HG02943 (cell line): ENCODE data around the gene CRTC3.

Source experiments
- ATAC-seq: cut with Tn5 transposase; IDR thresholded peaks from one replicate; pipeline ENCODE4 v1.9.1; 2021; ENCODE audit warnings: mild to moderate bottlenecking, low read depth, moderate library complexity; ENCODE audit not compliant: unreplicated experiment

Gene CRTC3

DNA sequence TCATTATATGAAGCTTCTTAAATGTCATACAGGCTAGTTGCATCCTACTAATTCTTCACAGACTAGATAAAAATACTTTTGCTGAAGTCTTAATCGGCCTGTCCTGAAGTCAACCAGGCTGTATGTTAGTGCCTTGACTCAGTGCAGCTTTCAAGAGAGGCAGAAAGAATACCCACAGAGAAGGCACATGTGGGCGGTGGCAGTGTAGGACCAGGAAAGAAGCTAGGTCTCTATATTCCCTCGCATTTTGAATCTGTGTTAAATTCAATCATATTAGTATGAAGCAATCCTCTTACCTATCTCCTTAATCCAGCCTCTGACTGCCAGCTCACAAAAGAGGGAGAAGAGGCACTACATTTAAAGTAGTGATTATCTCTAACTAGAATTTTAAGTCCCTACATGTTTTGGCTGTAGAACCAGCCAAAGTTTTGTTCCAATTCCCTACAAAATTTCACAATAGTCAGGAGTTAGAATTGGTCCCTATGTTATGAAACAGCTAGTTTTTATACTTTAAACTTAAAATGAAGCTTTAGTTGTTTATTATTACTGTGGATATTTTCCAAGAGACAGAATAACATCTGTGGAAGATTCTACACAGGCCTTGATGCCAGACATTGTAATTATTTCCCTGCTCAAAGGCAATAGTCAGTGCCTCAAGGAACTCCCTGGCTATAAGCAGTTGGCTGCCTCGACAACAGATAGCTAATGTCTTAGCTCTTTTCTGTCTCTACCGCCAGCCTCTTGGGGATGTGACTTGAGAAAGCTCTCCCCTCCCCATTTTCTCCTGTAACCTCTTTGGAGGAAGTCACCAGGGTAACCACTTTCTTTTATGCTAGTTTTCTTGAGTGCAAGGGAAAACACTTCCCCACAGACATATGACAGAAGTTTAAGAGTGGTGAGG lies 31.9 kb downstream of the CRTC3 start:
- no peak for ATAC-seq

DNA sequence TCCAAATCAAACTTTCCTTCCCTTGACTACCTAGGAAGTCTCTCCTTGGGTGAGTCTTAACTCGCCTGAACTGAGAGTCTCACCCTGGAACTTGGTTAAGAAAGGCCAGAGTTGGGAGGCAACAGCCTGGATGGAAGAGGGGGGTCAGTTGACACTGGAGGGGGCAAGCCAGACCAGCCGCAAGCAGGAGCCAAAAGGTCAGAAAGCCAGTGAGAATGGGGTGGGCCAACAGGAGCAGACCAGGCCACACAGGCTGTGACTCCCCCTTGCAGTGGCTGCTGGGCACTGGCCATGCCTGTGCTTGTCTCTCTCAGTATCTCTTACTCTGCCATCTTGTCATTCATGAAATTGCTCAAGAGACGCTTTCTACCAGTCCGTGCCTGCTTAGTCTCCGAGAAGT lies 32.9 kb downstream of the CRTC3 start:
- ATAC-seq = no peak

GRCh38 chr15:90563463-90563862 lies 33.7 kb downstream of the CRTC3 start:
- no peak for ATAC-seq

DNA sequence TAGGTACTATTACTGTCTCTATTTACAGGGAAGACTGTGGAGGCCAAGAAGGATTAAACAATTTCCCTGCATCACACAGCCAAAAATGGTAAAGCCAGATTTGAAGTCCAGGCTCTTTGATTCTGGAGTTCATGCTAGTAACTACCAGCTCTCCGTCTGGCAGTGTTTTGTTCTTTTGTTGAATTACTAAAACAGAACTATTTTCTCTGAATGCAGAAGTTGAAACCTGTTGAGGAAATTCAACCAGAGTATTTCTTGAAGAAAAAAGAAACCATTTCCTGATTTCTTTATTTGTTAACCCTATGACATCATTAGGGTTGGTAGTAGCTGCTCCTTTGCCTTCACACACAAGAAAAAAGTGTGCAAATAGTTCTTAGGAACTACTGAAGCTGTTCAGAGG lies 34.3 kb downstream of the CRTC3 start:
- ATAC-seq = no peak

GRCh38 chr15:90564590-90564989 lies 34.9 kb downstream of the CRTC3 start:
- ATAC-seq = no peak

DNA sequence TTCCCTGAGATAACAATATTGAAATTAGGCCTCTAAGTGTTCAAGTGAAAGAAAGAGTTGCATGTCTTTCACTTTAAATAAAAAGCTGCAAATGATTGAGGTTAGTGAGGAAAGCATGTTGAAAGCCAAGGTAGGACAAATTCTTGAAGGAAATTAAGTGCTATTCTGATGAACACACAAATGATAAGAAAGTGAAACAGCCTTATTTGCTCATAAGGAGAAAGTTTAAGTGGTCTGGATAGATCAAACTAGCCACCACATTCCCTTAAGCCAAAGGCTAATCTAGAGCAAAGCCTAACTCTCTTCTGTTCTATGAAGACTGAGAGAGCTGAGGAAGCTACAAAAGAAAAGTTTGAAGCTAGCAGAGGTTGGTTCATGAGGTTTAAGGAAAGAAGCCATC lies 36.1 kb downstream of the CRTC3 start:
- no peak for ATAC-seq

- ATAC-seq = no peak
Measured at GRCh38 chr15:90570643-90571042, 40.9 kb downstream of the CRTC3 start.

GRCh38 chr15:90571063-90571541 lies 41.4 kb downstream of the CRTC3 start:
- ATAC-seq = no peak

GRCh38 chr15:90572893-90573292 lies 43.2 kb downstream of the CRTC3 start:
- no peak for ATAC-seq

GRCh38 chr15:90576711-90577389 lies 47.1 kb downstream of the CRTC3 start:
- no peak for ATAC-seq

DNA sequence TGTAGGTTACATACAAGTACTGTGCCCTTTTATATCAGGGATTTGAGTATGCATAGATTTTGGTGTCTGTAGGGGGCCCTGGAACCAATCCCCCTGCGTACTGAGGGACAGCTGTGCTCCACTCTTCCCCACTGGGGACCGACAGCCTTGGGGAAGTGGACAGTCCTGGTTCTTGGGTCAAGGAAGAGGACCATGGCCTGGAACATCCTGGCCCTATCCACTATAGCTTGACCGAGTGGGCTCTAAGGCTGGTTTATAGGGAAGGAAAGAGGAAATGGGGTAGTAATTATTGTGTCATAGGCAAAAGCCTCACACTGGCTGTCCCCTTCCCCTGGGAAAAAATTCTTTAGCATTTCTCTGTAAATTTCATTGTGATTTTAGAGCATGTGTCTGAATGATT lies 49.5 kb downstream of the CRTC3 start:
- ATAC-seq = no peak

- ATAC-seq = no peak
Measured at GRCh38 chr15:90580099-90580498, 50.4 kb downstream of the CRTC3 start.

GRCh38 chr15:90580541-90580940 lies 50.8 kb downstream of the CRTC3 start:
- ATAC-seq = no peak

DNA sequence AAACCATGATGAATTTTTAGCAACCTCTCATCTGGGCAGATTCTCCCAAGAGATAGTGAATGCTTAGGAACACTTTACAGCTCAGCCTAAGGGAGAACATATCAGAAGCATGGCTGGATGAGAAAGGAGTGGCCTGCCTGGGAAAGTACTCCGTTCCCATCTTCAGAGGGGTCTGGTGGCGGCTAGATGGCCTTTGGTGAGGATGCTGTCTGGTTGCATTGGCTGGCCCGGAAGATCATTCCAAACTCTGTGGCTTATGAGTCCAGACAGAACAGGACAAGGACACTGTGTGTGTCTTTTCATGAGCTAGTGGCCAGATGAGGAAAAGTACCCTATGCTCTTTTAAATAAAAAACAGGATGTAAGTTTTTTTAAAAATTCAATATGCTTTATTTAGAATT lies 51.2 kb downstream of the CRTC3 start:
- ATAC-seq = no peak

GRCh38 chr15:90581771-90582352 lies 52.1 kb downstream of the CRTC3 start:
- no peak for ATAC-seq

- ATAC-seq = no peak
Measured at GRCh38 chr15:90582553-90582952, 52.8 kb downstream of the CRTC3 start.

- ATAC-seq = no peak
Measured at GRCh38 chr15:90583471-90584252, 53.9 kb downstream of the CRTC3 start.

GRCh38 chr15:90584841-90585240 lies 55.1 kb downstream of the CRTC3 start:
- no peak for ATAC-seq

- no peak for ATAC-seq
Measured at GRCh38 chr15:90585863-90586262, 56.1 kb downstream of the CRTC3 start.

DNA sequence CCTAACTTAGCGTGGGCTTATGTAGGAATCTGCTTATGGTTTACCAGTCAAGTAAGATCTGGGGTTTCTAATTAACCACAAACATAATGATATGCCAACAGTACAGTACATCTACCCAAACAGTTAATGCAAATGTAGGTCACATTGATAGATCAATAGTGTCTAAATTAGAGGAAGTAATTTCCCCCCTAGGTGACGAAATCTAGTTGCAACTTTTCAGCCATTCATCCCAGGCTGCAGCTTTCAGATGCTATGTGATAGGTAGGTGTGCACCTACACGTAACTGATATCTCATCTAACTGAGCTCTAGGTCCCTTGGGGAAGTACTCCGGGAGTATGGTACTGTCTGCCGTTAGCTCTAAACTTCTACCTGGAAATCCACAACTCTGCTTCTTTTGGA lies 57.2 kb downstream of the CRTC3 start:
- no peak for ATAC-seq

DNA sequence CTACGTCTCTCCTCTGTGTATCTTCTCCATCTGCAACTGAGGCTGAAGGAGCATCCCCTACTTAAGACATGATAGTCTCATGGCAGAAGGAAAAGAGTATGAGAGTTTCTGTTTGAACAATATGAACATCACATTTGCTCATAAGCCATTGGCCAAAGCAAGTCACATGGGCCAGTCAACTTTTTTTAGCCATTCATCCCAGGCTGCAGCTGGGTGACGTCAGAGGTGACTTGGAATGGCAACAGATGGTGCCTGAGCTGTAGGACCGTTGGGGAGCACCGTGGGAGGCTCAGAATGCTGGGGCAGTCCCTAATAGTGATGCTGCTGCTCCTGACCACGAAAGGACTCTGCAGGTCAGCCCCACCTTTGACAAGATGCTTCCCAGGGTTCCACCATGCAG lies 58.7 kb downstream of the CRTC3 start:
- no peak for ATAC-seq
